Stimulated activated CD8-positive, alpha-beta memory T cell treated with anti-CD3 and anti-CD28 coated beads, Interleukin-15, amount 100 ng/mL, for 4 hours (primary cell): Measurements from ENCODE around the gene USP1.

Experiments used
- DNase-seq, 2 donors: peaks; one replicate each; pipeline ENCODE4 v3.0.0-alpha.2; 2020; ENCODE audit warnings: low read depth in 2 of 2

USP1 gene

GRCh38 chr1:62436466-62437272, at the start of gene USP1:
Gene USP1, plus strand, starts transcription at chr1:62437049. Its CDS starts 2,819 bp downstream, at chr1:62439868.
- peak; percentile 91 to 96 for DNase-seq

DNA sequence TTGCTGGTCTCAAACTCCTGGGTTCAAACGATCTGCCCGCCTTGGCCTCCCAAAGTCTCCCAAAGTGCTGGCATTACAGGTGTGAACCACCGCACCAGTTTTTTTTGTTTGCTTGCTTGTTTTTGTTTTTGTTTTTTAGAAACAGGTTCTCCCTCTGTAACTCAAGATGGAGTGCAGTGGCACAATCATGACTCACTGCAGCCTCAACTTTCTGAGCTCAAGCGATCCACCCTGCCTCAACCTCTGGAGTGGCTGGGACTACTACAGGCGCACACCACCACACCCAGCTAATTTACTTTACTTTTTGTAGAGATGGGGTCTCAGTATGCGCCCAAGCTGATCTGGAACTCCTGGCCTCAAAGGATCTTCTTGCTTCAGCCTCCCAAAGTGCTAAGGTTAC, 47.3 kb upstream of the USP1 start:
- DNase-seq = no peak

DNA sequence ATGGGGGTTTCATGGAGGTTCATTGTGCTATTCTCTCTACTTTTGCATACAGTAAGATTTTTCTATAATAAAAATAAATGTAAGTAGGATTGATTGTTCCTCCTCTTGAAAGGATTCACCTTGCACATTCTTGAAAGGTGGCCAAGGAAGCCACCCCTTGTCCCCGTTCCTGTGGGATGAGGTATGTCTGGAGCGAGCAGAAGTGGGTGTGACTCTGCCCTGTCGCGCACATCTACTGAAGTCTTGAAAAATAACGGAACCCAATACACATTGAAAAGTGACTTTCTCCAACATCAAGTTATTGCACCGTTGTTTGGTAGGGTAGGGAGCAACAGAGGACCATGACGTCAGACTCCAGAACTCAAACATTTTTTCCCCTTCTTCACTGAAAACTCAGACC, 46.8 kb upstream of the USP1 start:
- DNase-seq = no peak

DNA sequence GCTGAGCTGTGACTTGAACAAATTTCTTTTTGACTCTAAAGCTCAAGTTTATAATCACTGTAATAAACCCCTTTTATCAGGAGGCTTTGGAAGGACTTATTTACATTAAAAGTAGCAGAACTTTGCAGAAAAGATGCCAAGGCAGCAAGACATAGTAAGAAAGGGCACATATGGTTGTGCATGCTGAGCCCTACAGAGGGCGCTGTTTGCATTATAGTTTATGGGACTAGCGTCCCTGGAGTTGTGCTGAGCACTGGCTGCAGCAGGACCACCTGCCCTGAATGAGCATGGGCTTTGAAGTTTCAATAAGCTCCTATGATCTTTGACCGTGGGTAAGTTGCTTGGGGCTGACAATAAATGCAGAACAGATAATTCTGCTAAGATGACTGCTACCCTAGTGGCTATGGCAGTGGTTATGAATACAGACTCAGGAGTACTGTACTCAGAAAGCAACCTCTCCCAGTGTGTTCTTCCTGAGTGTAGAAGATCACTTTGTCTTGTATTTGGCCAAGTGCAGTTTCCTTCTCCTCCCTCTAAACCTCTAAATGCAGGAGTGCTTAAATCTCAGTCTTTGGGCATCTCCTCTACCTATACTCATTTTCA, 45.4 kb upstream of the USP1 start:
- DNase-seq = no peak

GRCh38 chr1:62392951-62393350, 43.9 kb upstream of the USP1 start:
- no peak for DNase-seq

DNA sequence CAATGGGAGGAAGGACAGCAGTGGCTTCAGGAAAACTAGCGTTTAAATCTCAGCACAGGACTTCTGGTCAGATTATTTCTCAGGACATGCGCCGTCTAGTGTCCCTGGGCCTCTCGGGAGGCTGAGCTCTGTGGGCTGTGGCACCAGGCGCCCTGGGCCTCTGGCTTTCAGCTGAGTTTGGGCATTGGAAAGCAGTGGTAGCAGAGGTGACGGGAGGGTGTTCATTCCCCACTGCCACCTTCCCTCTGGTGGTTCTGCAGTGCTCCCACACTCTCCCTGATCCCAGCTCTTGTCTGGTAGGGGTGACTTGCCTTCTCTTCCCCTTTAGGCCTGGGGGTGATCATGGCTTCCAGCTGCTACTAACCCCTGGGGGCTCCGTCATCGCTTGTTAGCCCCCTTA, 42.2 kb upstream of the USP1 start:
- no peak for DNase-seq

DNA sequence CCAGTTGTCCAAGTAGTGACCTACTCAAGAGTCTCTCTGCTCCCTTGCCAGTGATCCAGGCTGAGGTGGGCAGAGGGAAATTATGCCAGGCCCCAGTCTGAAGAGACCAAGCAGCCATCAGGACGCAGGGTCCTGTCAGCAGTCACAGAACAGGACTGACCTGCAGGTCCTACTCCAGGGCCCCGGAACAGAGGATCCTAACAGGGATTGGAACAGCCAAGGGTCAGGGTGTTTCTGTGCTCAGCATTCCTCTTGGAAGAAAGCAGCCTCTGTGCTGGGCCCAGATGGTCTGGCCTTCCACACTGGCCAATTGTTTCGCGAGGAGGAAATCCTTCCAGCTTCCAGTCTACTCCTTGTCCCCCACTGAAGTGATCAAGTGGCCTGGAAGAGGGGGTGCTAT, 41.6 kb upstream of the USP1 start:
- no peak for DNase-seq

DNA sequence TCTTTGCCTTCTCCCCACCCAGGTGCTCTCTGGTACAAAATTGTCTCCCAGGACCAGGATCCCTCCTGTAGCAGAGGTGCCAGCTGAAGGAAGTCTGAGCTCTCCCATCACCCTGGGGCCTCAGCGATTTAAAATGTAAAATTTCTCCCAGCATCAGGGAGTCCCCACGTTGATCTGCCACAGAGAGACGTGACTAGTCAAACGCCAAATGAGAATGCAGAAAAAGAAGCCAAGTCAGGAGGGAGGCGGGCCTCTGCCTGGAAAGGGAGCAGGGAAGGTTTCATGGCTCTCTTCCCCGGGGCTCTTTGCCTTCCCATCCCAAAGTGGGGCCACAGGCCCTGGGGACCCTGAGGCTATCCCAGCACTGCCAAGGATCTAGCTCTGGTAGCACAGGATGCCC, 40.0 kb upstream of the USP1 start:
- no peak for DNase-seq

GRCh38 chr1:62397301-62397700, 39.5 kb upstream of the USP1 start:
- DNase-seq = no peak

GRCh38 chr1:62398377-62398776, 38.5 kb upstream of the USP1 start:
- no peak for DNase-seq

GRCh38 chr1:62401034-62401760, 35.7 kb upstream of the USP1 start:
- no peak for DNase-seq

DNA sequence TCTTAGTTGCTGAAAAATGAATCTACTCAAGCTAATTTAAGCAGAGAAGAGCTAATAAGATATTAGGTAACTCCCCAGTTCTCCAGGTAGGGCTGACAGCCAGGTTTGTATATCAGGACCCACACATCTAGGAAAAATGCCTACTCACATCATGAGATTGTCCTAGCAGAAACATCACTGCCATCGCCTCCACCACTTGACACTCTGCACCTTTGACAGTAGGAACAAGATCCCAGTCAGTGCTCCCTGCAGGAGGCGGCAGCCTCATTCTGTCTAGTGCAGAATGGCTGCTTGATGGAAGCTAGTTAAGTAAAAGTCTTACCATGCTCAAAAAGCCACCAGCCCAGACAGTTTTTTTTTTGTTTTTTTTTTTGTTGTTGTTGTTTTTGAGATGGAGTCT, 31.6 kb upstream of the USP1 start:
- no peak for DNase-seq

DNA sequence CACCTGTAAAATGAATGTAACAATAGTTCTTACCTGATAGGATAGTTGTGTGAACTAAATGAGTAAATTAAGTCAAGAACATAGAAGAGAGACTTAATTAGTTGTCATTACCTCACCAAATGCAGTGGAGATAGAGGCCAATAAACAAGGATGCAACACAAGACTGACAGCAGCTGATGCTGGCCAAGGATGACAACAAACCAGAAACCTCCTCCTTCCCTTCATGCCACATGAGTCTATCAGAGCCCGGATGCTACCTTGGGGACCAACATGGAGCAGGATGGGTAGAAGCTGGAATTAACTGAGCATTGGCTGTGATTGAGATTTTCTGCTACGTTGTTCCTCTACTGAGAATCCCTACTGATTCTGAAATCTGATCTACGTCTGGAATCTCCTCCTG, 30.3 kb upstream of the USP1 start:
- DNase-seq = no peak

- DNase-seq = no peak
Observed at GRCh38 chr1:62407398-62408009, 29.3 kb upstream of the USP1 start.

DNA sequence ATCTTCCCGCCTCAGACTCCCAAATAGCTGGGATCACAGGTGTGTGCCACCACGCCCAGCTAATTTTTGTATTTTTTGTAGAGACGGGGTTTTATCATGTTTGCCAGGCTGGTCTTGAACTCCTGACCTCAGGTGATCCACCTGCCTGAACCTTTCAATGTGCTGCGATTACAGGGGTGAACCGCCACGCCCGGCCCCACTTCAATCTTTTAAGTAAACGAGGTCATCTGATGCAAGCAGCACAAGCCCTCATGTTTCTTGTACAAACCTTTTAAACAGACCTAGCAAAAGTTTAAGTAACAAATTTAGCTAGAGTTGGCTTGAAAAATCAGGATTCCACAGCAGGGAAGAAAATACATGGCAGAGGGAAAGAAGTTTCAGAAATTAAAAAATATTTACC, 21.2 kb upstream of the USP1 start:
- no peak for DNase-seq

- no peak for DNase-seq
Observed at GRCh38 chr1:62417351-62417999, 19.4 kb upstream of the USP1 start.

- DNase-seq = no peak
Observed at GRCh38 chr1:62420214-62420613, 16.6 kb upstream of the USP1 start.

DNA sequence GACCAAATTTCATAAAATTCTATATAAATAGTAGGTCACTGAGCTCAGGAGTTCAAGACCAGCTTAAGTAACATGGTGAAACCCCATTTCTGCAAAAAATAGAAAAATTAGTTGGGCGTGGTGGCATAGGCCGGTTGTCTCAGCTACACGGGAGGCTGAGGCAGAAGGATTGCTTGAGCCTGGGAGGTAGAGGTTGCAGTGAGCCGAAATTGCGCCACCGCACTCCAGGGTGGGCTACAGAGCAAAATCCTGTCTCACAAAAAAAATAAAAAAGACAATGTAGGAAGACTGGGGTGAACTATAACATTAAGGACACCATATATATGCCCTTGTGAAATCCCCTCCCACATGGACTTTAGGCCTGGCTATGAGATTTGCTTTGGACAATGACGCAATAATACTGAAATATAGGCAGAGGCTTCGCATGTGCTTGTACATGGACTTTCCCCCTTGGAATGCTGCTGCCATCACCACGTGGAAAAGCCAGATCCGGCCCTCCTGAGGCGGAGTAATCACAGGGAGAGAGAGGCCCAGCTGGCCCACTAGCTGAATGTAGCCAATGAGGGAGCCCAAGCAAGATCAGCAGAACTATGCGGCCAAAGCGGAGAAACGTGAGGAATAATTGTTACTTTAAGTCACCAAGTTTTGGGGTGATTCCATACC, 13.1 kb upstream of the USP1 start:
- no peak for DNase-seq

DNA sequence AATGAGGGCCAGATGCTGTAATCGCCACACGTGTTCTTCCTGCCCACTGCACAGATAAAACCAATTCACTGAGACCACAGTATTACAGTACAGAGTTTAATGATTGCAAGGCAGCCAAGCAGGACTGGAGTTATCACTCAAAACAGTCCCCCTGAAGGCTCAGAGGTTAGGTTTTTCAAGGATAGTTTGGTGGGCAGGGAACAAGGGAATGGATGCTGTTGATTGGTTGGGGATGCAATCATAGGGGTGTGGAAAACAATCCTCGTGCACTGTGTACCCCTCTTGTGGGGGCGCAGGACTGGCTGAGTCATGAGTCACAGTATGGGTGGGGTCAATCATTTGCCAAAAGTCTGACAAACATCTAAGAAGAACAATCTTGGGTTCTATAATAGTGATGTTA, 12.4 kb upstream of the USP1 start:
- DNase-seq = no peak

- no peak for DNase-seq
Observed at GRCh38 chr1:62425041-62425440, 11.8 kb upstream of the USP1 start.

- DNase-seq = no peak
Observed at GRCh38 chr1:62426237-62426636, 10.6 kb upstream of the USP1 start.
